ENCODE results near the gene ZNF532. TPM values are rescaled to one million over a fixed set of nuclear protein-coding genes. Genes with fewer than 3 reads are reported as not detected.

ZNF532 gene
- total RNA-seq, 6 donors from 2014 or later: 35.6 to 76.5 (median 42.9) TPM

DNA sequence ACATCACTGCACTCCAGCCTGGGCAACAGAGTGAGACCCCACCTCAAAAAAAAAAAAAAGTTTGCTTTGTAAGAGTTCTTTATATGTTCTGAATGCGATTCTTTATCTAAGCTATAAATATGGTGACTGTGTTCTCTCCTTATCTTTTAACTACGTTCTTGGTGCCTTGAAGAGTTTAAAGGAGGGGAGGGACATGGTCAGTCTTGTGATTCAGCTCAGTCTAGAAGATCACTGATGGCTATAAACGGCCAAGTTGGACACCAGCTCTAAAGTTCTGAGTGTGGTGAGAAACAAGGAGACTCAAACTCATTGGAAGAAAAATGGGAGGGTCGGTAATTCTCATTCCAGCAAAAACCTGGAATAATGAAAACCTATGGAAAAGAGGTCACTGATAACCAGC is 146.6 kb downstream of the ZNF532 start:
- WGBS, 2 donors: 87 to 96% methylated on average over 4 of the region's 4 CpGs
- Histone ChIP-seq H3K27ac (no peak overlapping the region), H3K4me3 (no peak overlapping the region), H3K9me3 (peaks cover 0 to 4% (median 2%) of the 10 kb centered on the region in 4 donors), H3K27me3 (no peaks in the 10 kb centered on the region), H3K36me3 (no peaks in the 10 kb centered on the region), H3K4me1 (peaks cover 0 to 2% (median 0%) of the 10 kb centered on the region in 4 donors)
- TF ChIP-seq POLR2AphosphoS5 (IDR thresholded peaks at IDR 0.05): no peak
- TF ChIP-seq, protein P1, sequence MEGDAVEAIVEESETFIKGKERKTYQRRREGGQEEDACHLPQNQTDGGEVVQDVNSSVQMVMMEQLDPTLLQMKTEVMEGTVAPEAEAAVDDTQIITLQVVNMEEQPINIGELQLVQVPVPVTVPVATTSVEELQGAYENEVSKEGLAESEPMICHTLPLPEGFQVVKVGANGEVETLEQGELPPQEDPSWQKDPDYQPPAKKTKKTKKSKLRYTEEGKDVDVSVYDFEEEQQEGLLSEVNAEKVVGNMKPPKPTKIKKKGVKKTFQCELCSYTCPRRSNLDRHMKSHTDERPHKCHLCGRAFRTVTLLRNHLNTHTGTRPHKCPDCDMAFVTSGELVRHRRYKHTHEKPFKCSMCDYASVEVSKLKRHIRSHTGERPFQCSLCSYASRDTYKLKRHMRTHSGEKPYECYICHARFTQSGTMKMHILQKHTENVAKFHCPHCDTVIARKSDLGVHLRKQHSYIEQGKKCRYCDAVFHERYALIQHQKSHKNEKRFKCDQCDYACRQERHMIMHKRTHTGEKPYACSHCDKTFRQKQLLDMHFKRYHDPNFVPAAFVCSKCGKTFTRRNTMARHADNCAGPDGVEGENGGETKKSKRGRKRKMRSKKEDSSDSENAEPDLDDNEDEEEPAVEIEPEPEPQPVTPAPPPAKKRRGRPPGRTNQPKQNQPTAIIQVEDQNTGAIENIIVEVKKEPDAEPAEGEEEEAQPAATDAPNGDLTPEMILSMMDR (IDR thresholded peaks at IDR 0.05): no peak
- TF ChIP-seq EP300 (IDR thresholded peaks at IDR 0.05): no peak
- TF ChIP-seq POLR2A (IDR thresholded peaks at IDR 0.05): no peak
- no peak for ATAC-seq (ENCODE audit: low FRiP score in 2 of 2)
- DNase-seq: no peak

DNA sequence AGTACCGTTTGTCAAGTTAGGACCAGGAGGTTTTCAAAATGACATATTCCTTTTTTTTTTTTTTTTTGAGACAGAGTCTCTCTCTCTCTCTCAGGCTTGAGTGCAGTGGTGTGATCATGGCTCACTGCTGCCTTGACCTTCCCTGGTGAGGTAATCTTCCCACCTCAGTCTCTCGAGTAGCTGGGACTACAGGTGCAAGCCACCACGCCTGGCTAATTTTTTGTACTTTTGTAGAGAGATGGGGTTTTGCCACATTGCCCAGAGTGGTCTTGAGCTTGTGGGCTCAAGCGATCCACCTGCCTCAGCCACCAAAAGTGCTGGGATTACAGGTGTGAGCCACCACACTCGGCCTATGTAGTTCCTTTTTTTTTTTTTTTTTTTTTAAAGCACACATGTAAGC is 147.1 kb downstream of the ZNF532 start:
- no peak for DNase-seq
- Histone ChIP-seq H3K4me1 (peaks cover 0 to 2% (median 0%) of the 10 kb centered on the region in 4 donors), H3K27ac (no peak overlapping the region), H3K4me3 (no peak overlapping the region), H3K9me3 (no peaks in the 10 kb centered on the region), H3K27me3 (no peaks in the 10 kb centered on the region), H3K36me3 (no peaks in the 10 kb centered on the region)
- no peak for ATAC-seq (ENCODE audit: low FRiP score in 2 of 2)
- WGBS, 2 donors: 92% methylated on average over 5 of the region's 5 CpGs
- TF ChIP-seq, protein P1 (IDR thresholded peaks at IDR 0.05): no peak
- no peak for TF ChIP-seq POLR2A (IDR thresholded peaks at IDR 0.05)
- TF ChIP-seq EP300 (IDR thresholded peaks at IDR 0.05): no peak
- no peak for TF ChIP-seq POLR2AphosphoS5 (IDR thresholded peaks at IDR 0.05)

DNA sequence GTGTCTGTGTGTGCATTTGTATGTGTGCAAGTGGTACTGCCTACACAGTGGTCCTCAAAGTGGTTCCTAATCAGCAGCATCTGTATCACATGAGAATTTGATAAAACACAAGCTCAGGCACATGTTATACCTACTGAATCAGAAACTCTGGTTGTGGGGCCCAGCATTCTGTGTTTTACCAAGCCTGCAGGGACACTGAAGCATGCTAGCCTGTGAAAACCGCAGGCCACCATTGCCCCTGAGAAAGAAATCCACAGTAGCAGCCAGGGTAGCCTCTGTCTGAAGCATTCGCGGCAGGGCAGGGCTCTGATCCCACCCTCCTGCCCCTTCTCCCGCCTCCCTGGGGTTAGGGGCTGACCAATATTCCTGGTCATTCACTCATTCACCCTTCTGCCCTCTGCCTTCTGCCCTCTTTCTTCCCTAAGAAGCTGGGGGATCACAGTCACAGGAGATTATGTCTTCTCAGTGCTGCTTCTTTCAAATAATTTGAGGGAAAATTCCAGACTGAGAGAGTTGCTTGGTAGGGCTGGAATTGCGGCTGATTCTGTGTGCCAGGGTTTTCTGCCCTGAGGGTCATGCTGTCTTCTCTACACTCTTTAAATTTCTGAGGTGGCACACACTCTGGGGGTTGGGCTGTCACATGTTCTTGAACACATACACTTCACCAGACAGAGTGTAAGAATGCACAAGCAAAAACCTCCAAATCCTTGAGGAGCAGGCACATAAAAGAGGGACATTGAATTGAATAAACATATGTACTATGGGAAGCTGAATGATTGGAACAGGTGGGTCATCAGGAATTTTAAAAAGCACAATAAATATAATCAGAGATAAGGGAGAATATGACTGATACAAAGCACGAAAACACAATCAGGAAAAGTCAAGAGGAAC is 148.4 kb downstream of the ZNF532 start:
- Histone ChIP-seq H3K27me3 (no peaks in the 10 kb centered on the region), H3K4me3 (no peak overlapping the region), H3K4me1 (peaks cover 0 to 2% (median 0%) of the 10 kb centered on the region in 4 donors), H3K36me3 (no peaks in the 10 kb centered on the region), H3K27ac (peak overlapping the region in 1 of 4 donors; percentile 27), H3K9me3 (no peaks in the 10 kb centered on the region)
- DNase-seq (no peak), ATAC-seq (ENCODE audit: low FRiP score in 2 of 2) (no peak)
- TF ChIP-seq POLR2AphosphoS5 (IDR thresholded peaks at IDR 0.05): no peak
- no peak for TF ChIP-seq POLR2A (IDR thresholded peaks at IDR 0.05)
- TF ChIP-seq EP300 (IDR thresholded peaks at IDR 0.05): no peak
- TF ChIP-seq, protein P1 (IDR thresholded peaks at IDR 0.05): no peak
- WGBS, 2 donors: 62 to 68% methylated on average over 6 of the region's 6 CpGs

DNA sequence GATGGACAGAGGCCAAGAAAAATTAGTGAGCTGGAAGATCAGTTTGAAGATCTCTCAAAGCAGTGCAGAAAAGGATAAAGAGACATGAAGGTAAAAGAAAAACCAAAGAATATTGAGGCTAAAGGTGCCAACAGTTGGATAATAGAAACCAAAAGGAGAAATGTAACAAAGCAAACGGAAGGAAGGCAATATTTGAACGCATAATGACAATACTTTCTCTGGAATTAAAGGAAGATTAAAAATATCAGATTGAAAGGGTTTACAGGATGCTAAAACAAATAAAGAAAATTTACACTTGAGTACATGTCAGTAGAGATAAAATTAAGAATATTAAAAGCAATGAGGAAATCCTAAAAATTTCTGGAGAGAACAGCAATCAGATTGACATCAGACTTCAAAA is 149.1 kb downstream of the ZNF532 start:
- WGBS, 2 donors: 71 to 90% methylated on average over 2 of the region's 2 CpGs
- Histone ChIP-seq H3K36me3 (no peaks in the 10 kb centered on the region), H3K9me3 (no peaks in the 10 kb centered on the region), H3K27me3 (no peaks in the 10 kb centered on the region), H3K4me3 (no peak overlapping the region), H3K4me1 (peaks cover 0 to 2% (median 0%) of the 10 kb centered on the region in 4 donors), H3K27ac (no peak overlapping the region)
- DNase-seq (no peak), ATAC-seq (ENCODE audit: low FRiP score in 2 of 2) (no peak)
- TF ChIP-seq POLR2A (IDR thresholded peaks at IDR 0.05): no peak

DNA sequence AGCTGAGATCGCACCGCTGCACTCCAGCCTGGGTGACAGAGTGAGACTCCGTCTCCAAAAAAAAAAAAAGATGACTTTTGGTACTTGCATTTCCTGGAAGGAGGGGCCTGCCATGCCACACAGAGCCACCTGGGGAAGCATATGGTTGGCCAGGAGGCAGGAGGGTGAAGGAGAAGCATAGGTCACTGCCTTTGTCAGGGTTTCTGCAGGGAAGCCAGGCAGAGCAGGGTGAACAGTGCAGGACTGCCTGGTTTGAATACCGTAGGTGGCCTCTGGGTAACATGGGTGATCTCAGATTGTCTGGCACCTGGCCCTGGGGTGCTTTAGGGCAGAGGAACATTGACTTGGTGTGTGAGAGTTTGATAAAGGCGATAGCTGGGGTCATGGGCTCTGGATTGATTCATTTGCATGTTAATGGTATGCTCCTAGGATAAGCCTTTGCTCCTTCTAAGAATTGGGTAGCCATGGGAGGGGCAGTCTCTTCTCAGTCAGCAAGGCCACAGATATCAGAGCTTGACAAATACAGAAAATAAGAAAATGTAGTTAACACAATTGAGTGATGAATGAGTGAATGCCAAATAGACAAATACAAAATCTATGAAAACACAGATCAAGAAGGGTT is 151.0 kb downstream of the ZNF532 start:
- ATAC-seq (ENCODE audit: low FRiP score in 2 of 2) (no peak), DNase-seq (no peak)
- TF ChIP-seq EP300 (IDR thresholded peaks at IDR 0.05): no peak
- TF ChIP-seq, protein P1 (IDR thresholded peaks at IDR 0.05): no peak
- no peak for TF ChIP-seq POLR2AphosphoS5 (IDR thresholded peaks at IDR 0.05)
- no peak for TF ChIP-seq POLR2A (IDR thresholded peaks at IDR 0.05)
- peaks cover 0 to 2% (median 0%) of the 10 kb centered on the region in 4 donors for H3K4me1 ChIP-seq
- 95 to 97% methylated on average over 5 of the region's 5 CpGs for WGBS, 2 donors
- H3K4me3 ChIP-seq: no peak overlapping the region
- no peaks in the 10 kb centered on the region for H3K36me3 ChIP-seq
- no peaks in the 10 kb centered on the region for H3K27me3 ChIP-seq
- H3K9me3 ChIP-seq: no peaks in the 10 kb centered on the region
- H3K27ac ChIP-seq: no peak overlapping the region

Measured in upper lobe of left lung (tissue), 6 donors.